OCI-LY7 (cell line): Measurements from ENCODE around the gene NDUFS6. TPM values are rescaled to one million over a fixed set of nuclear protein-coding genes. Genes with fewer than 3 reads are reported as not detected.

Experiments
- BruUV-seq: library from RNA; stranded (reverse); fragments of 400-500 nt; replicated peaks from 2 replicates; lab custom pipeline; 2021; lab: Mats Ljungman, UMichigan
- CTCF ChIA-PET: fragments of 300-600 bp; sonication (Branson Sonifier 250); formaldehyde crosslinking; loops from one replicate; lab custom pipeline; 2022; ENCODE audit warnings: antibody characterized with exemption; ENCODE audit not compliant: unreplicated experiment; lab: Charles Lee
- POLR2A ChIA-PET: fragments of 300-600 bp; sonication (Branson Sonifier 250); formaldehyde crosslinking; loops from one replicate; lab custom pipeline; 2022; ENCODE audit warnings: antibody characterized with exemption; lab: Charles Lee
- DNase-seq: peaks from one replicate; pipeline ENCODE4 v3.0.0-alpha.2; 2015; ENCODE audit warnings: low spot score
- H2AFZ ChIP-seq: fragments of 200-600 bp; sonication (generic), shearing (Covaris generic); 2 replicates; pipeline ENCODE4 v1.6.1; 2014; ENCODE audit warnings: mild to moderate bottlenecking, antibody characterized with exemption, low read length, moderate library complexity
- H3K27ac ChIP-seq: fragments of 200-600 bp; sonication (generic); 2 replicates; pipeline ENCODE4 v1.5.1; 2014; ENCODE audit warnings: mixed run types, low read depth, mild to moderate bottlenecking, moderate library complexity, low read length, inconsistent platforms; ENCODE audit not compliant: poor library complexity, severe bottlenecking
- H3K36me3 ChIP-seq: fragments of 200-600 bp; sonication (generic); 2 replicates; pipeline ENCODE4 v1.6.1; 2014; ENCODE audit warnings: mild to moderate bottlenecking, antibody characterized with exemption, low read length, moderate library complexity, mixed read lengths; ENCODE audit not compliant: insufficient read depth
- H3K4me1 ChIP-seq: fragments of 200-600 bp; sonication (generic); 2 replicates; pipeline ENCODE4 v1.5.1; 2014; ENCODE audit warnings: mild to moderate bottlenecking, low read length; ENCODE audit not compliant: insufficient read depth, poor library complexity, severe bottlenecking
- H3K4me2 ChIP-seq: fragments of 200-600 bp; sonication (generic); 2 replicates; pipeline ENCODE4 v1.6.1; 2014; ENCODE audit warnings: mild to moderate bottlenecking, low read length
- H3K4me3 ChIP-seq: fragments of 200-600 bp; sonication (generic); 2 replicates; pipeline ENCODE4 v1.5.1; 2014; ENCODE audit warnings: mild to moderate bottlenecking, low read depth, low read length; ENCODE audit not compliant: poor library complexity, severe bottlenecking
- H3K79me2 ChIP-seq: fragments of 200-600 bp; sonication (generic); 2 replicates; pipeline ENCODE4 v1.6.1; 2016; ENCODE audit warnings: low read depth, mild to moderate bottlenecking, low read length, moderate library complexity, mixed read lengths; ENCODE audit not compliant: insufficient read depth
- H3K9me2 ChIP-seq: fragments of 200-600 bp; sonication (generic); 2 replicates; pipeline ENCODE4 v1.6.1; 2016; ENCODE audit warnings: mild to moderate bottlenecking, low read length, mixed read lengths; ENCODE audit not compliant: insufficient read depth
- H3K9me3 ChIP-seq: fragments of 200-600 bp; sonication (generic); 2 replicates; pipeline ENCODE4 v1.6.1; 2014; ENCODE audit warnings: mild to moderate bottlenecking, mixed run types, low read length, mixed read lengths
- H4K20me1 ChIP-seq: fragments of 200-600 bp; sonication (generic); 2 replicates; pipeline ENCODE4 v1.6.1; 2014; ENCODE audit warnings: mild to moderate bottlenecking, antibody characterized with exemption, low read length, moderate library complexity, mixed read lengths; ENCODE audit not compliant: insufficient read depth
- EZH2phosphoT487 ChIP-seq: fragments of 200-600 bp; sonication (generic); IDR thresholded peaks from 2 replicates; pipeline ENCODE4 v1.6.1; 2018; ENCODE audit warnings: low read depth, borderline replicate concordance, mild to moderate bottlenecking, mixed run types, antibody characterized with exemption, low read length, moderate library complexity, mixed read lengths
- intact Hi-C: fragments of 100-400 bp; cut with micrococcal nuclease; formaldehyde crosslinking; loops from one replicate; pipeline ENCODE4 v1.10.0; 2022; ENCODE audit not compliant: unreplicated experiment
- total RNA-seq, 2 experiments: library from RNA; depleted of rRNA in 1 of 2; stranded (reverse); fragments of >200 nt in 1 of 2; shearing (Covaris generic) in 1 of 2; gene quantifications; 2 replicates each; pipeline ENCODE4 v1.2.3, GENCODE V29; 2014 to 2022
- TF ChIP-seq, protein P1 (sequence below): fragments of 200-600 bp; sonication (generic); conservative IDR thresholded peaks from 2 replicates; pipeline ENCODE4 v1.5.1; 2014; ENCODE audit warnings: mild to moderate bottlenecking, antibody characterized with exemption, low read length, moderate library complexity, mixed read lengths

Gene NDUFS6
- total RNA-seq, 2 experiments from 2014 or later: 41.5 to 58.7 TPM

GRCh38 chr5:1785984-1786383 is 15.2 kb upstream of the NDUFS6 start:
- no peaks in the 10 kb centered on the region for H3K36me3 ChIP-seq
- intact Hi-C loops: no loop called here
- DNase-seq: no peak
- no peaks in the 10 kb centered on the region for H4K20me1 ChIP-seq
- ChIA-PET CTCF (no interaction called here), POLR2A (interaction anchor here (0.5 to 1.0 kb wide), 2 partner anchors 19 to 55 kb away, joined by 3 read pairs; no protein-coding TSS in a partner anchor)
- no peaks in the 10 kb centered on the region for H3K9me3 ChIP-seq
- no peak overlapping the region for H3K4me2 ChIP-seq
- no peaks in the 10 kb centered on the region for H3K79me2 ChIP-seq
- H2AFZ ChIP-seq: no peak overlapping the region
- BruUV-seq: no TSS peak
- no peak overlapping the region for H3K27ac ChIP-seq
- H3K4me3 ChIP-seq: no peak overlapping the region
- peaks cover 36% of the 10 kb centered on the region for H3K4me1 ChIP-seq
- no peaks in the 10 kb centered on the region for H3K9me2 ChIP-seq
- TF ChIP-seq EZH2phosphoT487: no peak
- TF ChIP-seq, protein P1, sequence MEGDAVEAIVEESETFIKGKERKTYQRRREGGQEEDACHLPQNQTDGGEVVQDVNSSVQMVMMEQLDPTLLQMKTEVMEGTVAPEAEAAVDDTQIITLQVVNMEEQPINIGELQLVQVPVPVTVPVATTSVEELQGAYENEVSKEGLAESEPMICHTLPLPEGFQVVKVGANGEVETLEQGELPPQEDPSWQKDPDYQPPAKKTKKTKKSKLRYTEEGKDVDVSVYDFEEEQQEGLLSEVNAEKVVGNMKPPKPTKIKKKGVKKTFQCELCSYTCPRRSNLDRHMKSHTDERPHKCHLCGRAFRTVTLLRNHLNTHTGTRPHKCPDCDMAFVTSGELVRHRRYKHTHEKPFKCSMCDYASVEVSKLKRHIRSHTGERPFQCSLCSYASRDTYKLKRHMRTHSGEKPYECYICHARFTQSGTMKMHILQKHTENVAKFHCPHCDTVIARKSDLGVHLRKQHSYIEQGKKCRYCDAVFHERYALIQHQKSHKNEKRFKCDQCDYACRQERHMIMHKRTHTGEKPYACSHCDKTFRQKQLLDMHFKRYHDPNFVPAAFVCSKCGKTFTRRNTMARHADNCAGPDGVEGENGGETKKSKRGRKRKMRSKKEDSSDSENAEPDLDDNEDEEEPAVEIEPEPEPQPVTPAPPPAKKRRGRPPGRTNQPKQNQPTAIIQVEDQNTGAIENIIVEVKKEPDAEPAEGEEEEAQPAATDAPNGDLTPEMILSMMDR: no peak

- intact Hi-C loops: no loop called here
- H2AFZ ChIP-seq: no peak overlapping the region
- H3K9me2 ChIP-seq: no peaks in the 10 kb centered on the region
- BruUV-seq: no TSS peak
- POLR2A ChIA-PET: no interaction called here
- H3K79me2 ChIP-seq: no peaks in the 10 kb centered on the region
- no peak for DNase-seq
- no peak overlapping the region for H3K4me3 ChIP-seq
- TF ChIP-seq EZH2phosphoT487: no peak
- TF ChIP-seq, protein P1: no peak
- CTCF ChIA-PET: no interaction called here
- no peaks in the 10 kb centered on the region for H4K20me1 ChIP-seq
- H3K27ac ChIP-seq: no peak overlapping the region
- no peaks in the 10 kb centered on the region for H3K36me3 ChIP-seq
- H3K4me1 ChIP-seq: peaks cover 41% of the 10 kb centered on the region
- no peak overlapping the region for H3K4me2 ChIP-seq
- no peaks in the 10 kb centered on the region for H3K9me3 ChIP-seq
Measured at GRCh38 chr5:1786621-1787471, 14.4 kb upstream of the NDUFS6 start.

- no peak overlapping the region for H3K27ac ChIP-seq
- CTCF ChIA-PET: no interaction called here
- BruUV-seq: no TSS peak
- no peaks in the 10 kb centered on the region for H3K9me2 ChIP-seq
- no peak overlapping the region for H3K4me3 ChIP-seq
- TF ChIP-seq EZH2phosphoT487: no peak
- TF ChIP-seq, protein P1: no peak
- no peak for DNase-seq
- H4K20me1 ChIP-seq: no peaks in the 10 kb centered on the region
- H3K4me2 ChIP-seq: no peak overlapping the region
- no peaks in the 10 kb centered on the region for H3K79me2 ChIP-seq
- POLR2A ChIA-PET: no interaction called here
- no peaks in the 10 kb centered on the region for H3K9me3 ChIP-seq
- peaks cover 41% of the 10 kb centered on the region for H3K4me1 ChIP-seq
- no peaks in the 10 kb centered on the region for H3K36me3 ChIP-seq
- intact Hi-C loops: no loop called here
- no peak overlapping the region for H2AFZ ChIP-seq
Measured at GRCh38 chr5:1787472-1788047, 13.6 kb upstream of the NDUFS6 start.
